Mucosa of stomach (tissue), 1 donor: ENCODE data around the gene KIAA0040.

ENCODE experiments used
- H3K27me3 ChIP-seq: one replicate; pipeline ENCODE4 v1.7.0; 2013; ENCODE audit warnings: mild to moderate bottlenecking, low read length; ENCODE audit not compliant: control insufficient read depth, insufficient read depth
- H3K36me3 ChIP-seq: one replicate; pipeline ENCODE4 v1.7.0; 2013; ENCODE audit warnings: low read length; ENCODE audit not compliant: control insufficient read depth, insufficient read depth
- H3K4me1 ChIP-seq: one replicate; pipeline ENCODE4 v1.7.0; 2013; ENCODE audit warnings: mild to moderate bottlenecking, low read length; ENCODE audit not compliant: control insufficient read depth, insufficient read depth
- H3K4me3 ChIP-seq: one replicate; pipeline ENCODE4 v1.7.0; 2013; ENCODE audit warnings: low read length
- H3K9ac ChIP-seq: one replicate; pipeline ENCODE4 v1.7.0; 2013; ENCODE audit warnings: mild to moderate bottlenecking, low read length, moderate library complexity
- H3K9me3 ChIP-seq: one replicate; pipeline ENCODE4 v1.7.0; 2013; ENCODE audit warnings: mild to moderate bottlenecking, low read length, moderate library complexity; ENCODE audit not compliant: control insufficient read depth
- donor health status: Pancreatic carcinoma.

The KIAA0040 gene

GRCh38 chr1:175145899-175146528 lies 46.6 kb downstream of the KIAA0040 start:
- H3K36me3 ChIP-seq: no peaks in the 10 kb centered on the region
- no peaks in the 10 kb centered on the region for H3K9me3 ChIP-seq
- peaks cover 9% of the 10 kb centered on the region for H3K4me1 ChIP-seq

GRCh38 chr1:175138579-175138978 lies 54.0 kb downstream of the KIAA0040 start:
- no peaks in the 10 kb centered on the region for H3K27me3 ChIP-seq
- no peak overlapping the region for H3K9ac ChIP-seq
- H3K36me3 ChIP-seq: no peaks in the 10 kb centered on the region
- no peak overlapping the region for H3K4me3 ChIP-seq
- H3K9me3 ChIP-seq: no peaks in the 10 kb centered on the region
- no peaks in the 10 kb centered on the region for H3K4me1 ChIP-seq

More at GRCh38 chr1:175145899-175146528, 46.6 kb downstream of the KIAA0040 start:
- Histone ChIP-seq H3K4me3 (no peak overlapping the region), H3K27me3 (peaks cover 3% of the 10 kb centered on the region), H3K9ac (no peak overlapping the region)

GRCh38 chr1:175137369-175137768 lies 55.2 kb downstream of the KIAA0040 start:
- peaks cover 4% of the 10 kb centered on the region for H3K4me1 ChIP-seq

GRCh38 chr1:175136246-175136645 lies 56.3 kb downstream of the KIAA0040 start:
- Histone ChIP-seq H3K27me3 (no peaks in the 10 kb centered on the region), H3K9ac (no peak overlapping the region), H3K9me3 (no peaks in the 10 kb centered on the region), H3K4me3 (no peak overlapping the region), H3K36me3 (no peaks in the 10 kb centered on the region), H3K4me1 (peaks cover 4% of the 10 kb centered on the region)

More at GRCh38 chr1:175137369-175137768, 55.2 kb downstream of the KIAA0040 start:
- Histone ChIP-seq H3K36me3 (no peaks in the 10 kb centered on the region), H3K27me3 (no peaks in the 10 kb centered on the region), H3K9ac (no peak overlapping the region), H3K4me3 (no peak overlapping the region), H3K9me3 (no peaks in the 10 kb centered on the region)

- Histone ChIP-seq H3K4me3 (no peak overlapping the region), H3K36me3 (no peaks in the 10 kb centered on the region), H3K9ac (no peak overlapping the region), H3K9me3 (no peaks in the 10 kb centered on the region), H3K27me3 (no peaks in the 10 kb centered on the region), H3K4me1 (peaks cover 4% of the 10 kb centered on the region)
Observed at GRCh38 chr1:175134500-175134899, 58.1 kb downstream of the KIAA0040 start.

- Histone ChIP-seq H3K36me3 (no peaks in the 10 kb centered on the region), H3K4me3 (no peak overlapping the region), H3K4me1 (peaks cover 4% of the 10 kb centered on the region), H3K9me3 (no peaks in the 10 kb centered on the region), H3K9ac (no peak overlapping the region), H3K27me3 (no peaks in the 10 kb centered on the region)
Observed at GRCh38 chr1:175133673-175134435, 58.7 kb downstream of the KIAA0040 start.

- Histone ChIP-seq H3K9me3 (no peaks in the 10 kb centered on the region), H3K27me3 (no peaks in the 10 kb centered on the region), H3K36me3 (no peaks in the 10 kb centered on the region), H3K4me3 (no peak overlapping the region), H3K4me1 (peaks cover 10% of the 10 kb centered on the region), H3K9ac (no peak overlapping the region)
Observed at GRCh38 chr1:175132436-175132835, 60.1 kb downstream of the KIAA0040 start.

- H3K36me3 ChIP-seq: no peaks in the 10 kb centered on the region
- H3K4me3 ChIP-seq: no peak overlapping the region
- H3K9me3 ChIP-seq: no peaks in the 10 kb centered on the region
- peaks cover 12% of the 10 kb centered on the region for H3K4me1 ChIP-seq
- no peaks in the 10 kb centered on the region for H3K27me3 ChIP-seq
- no peak overlapping the region for H3K9ac ChIP-seq
Observed at GRCh38 chr1:175131095-175131494, 61.5 kb downstream of the KIAA0040 start.

- Histone ChIP-seq H3K36me3 (no peaks in the 10 kb centered on the region), H3K4me1 (peaks cover 12% of the 10 kb centered on the region), H3K9me3 (no peaks in the 10 kb centered on the region), H3K4me3 (no peak overlapping the region), H3K27me3 (no peaks in the 10 kb centered on the region), H3K9ac (no peak overlapping the region)
Observed at GRCh38 chr1:175130649-175131045, 61.9 kb downstream of the KIAA0040 start.

GRCh38 chr1:175129997-175130648 lies 62.5 kb downstream of the KIAA0040 start:
- H3K9me3 ChIP-seq: no peaks in the 10 kb centered on the region
- H3K4me3 ChIP-seq: no peak overlapping the region
- no peaks in the 10 kb centered on the region for H3K36me3 ChIP-seq
- H3K9ac ChIP-seq: no peak overlapping the region
- H3K27me3 ChIP-seq: no peaks in the 10 kb centered on the region
- H3K4me1 ChIP-seq: peaks cover 12% of the 10 kb centered on the region

- Histone ChIP-seq H3K4me1 (peaks cover 12% of the 10 kb centered on the region), H3K36me3 (no peaks in the 10 kb centered on the region), H3K27me3 (no peaks in the 10 kb centered on the region)
Observed at GRCh38 chr1:175129644-175129996, 63.0 kb downstream of the KIAA0040 start.

GRCh38 chr1:175129182-175129581 lies 63.4 kb downstream of the KIAA0040 start:
- Histone ChIP-seq H3K9ac (no peak overlapping the region), H3K27me3 (no peaks in the 10 kb centered on the region), H3K9me3 (no peaks in the 10 kb centered on the region), H3K4me1 (peaks cover 12% of the 10 kb centered on the region), H3K36me3 (no peaks in the 10 kb centered on the region), H3K4me3 (no peak overlapping the region)

More at GRCh38 chr1:175129644-175129996, 63.0 kb downstream of the KIAA0040 start:
- Histone ChIP-seq H3K4me3 (no peak overlapping the region), H3K9me3 (no peaks in the 10 kb centered on the region), H3K9ac (no peak overlapping the region)
